Liver (tissue), 9 donors: Measurements from ENCODE around the gene ST3GAL3. TPM values are rescaled to one million over a fixed set of nuclear protein-coding genes. Genes with fewer than 3 reads are reported as not detected.

Experiments used
- DNase-seq: peaks from one replicate; pipeline ENCODE4 v3.0.0-alpha.2; 2017; ENCODE audit warnings: low spot score
- H3K27ac ChIP-seq, 2 donors: one replicate each; pipeline ENCODE4 v1.7.0; 2013; ENCODE audit warnings: inconsistent platforms in 2 of 2, low read length in 2 of 2, control low read depth in 1 of 2, low read depth in 1 of 2, mild to moderate bottlenecking in 1 of 2
- H3K27me3 ChIP-seq, 4 donors: one replicate each; pipeline versions ENCODE4 v1.6.1 to v1.7.0; 2013; ENCODE audit warnings: low read length in 3 of 4, inconsistent platforms in 1 of 4, mild to moderate bottlenecking in 1 of 4, moderate library complexity in 1 of 4; ENCODE audit not compliant: control insufficient read depth in 4 of 4, insufficient read depth in 4 of 4
- H3K36me3 ChIP-seq, 4 donors: one replicate each; pipeline versions ENCODE4 v1.6.1 to v1.7.0; 2013; ENCODE audit warnings: low read length in 3 of 4, mild to moderate bottlenecking in 3 of 4, low read depth in 1 of 4, moderate library complexity in 1 of 4; ENCODE audit not compliant: control insufficient read depth in 4 of 4, insufficient read depth in 3 of 4
- H3K4me1 ChIP-seq, 4 donors: one replicate each; pipeline versions ENCODE4 v1.6.1 to v1.7.0; 2013; ENCODE audit warnings: low read length in 3 of 4, mild to moderate bottlenecking in 3 of 4, moderate library complexity in 1 of 4; ENCODE audit not compliant: control insufficient read depth in 4 of 4, insufficient read depth in 4 of 4
- H3K4me3 ChIP-seq, 3 donors: one replicate each; pipeline versions ENCODE4 v1.6.1 to v1.7.0; 2013; ENCODE audit warnings: low read length in 3 of 3, control low read depth in 1 of 3, low read depth in 1 of 3, mild to moderate bottlenecking in 1 of 3
- H3K9ac ChIP-seq, 2 donors: one replicate each; pipeline ENCODE4 v1.7.0; 2013; ENCODE audit warnings: low read length in 2 of 2, mild to moderate bottlenecking in 2 of 2, moderate library complexity in 2 of 2, control low read depth in 1 of 2, low read depth in 1 of 2
- H3K9me3 ChIP-seq, 4 donors: one replicate each; pipeline versions ENCODE4 v1.6.1 to v1.7.0; 2013; ENCODE audit warnings: low read length in 3 of 4; ENCODE audit not compliant: control insufficient read depth in 4 of 4
- CTCF ChIP-seq: fragments of 150-350 bp; IDR thresholded peaks from 2 replicates; pipeline ENCODE4 v1.5.1; 2017; ENCODE audit warnings: improper control_type of control experiment, low read depth, low read length; ENCODE audit not compliant: missing input control
- EGR1 ChIP-seq, 2 donors: IDR thresholded peaks; 2 replicates each; pipeline ENCODE4 v1.6.1; 2016 to 2018; ENCODE audit warnings: antibody characterized with exemption in 2 of 2, low read depth in 2 of 2
- FOXA2 ChIP-seq: IDR thresholded peaks from 2 replicates; pipeline ENCODE4 v1.6.1; 2016; ENCODE audit warnings: antibody characterized with exemption
- HNF4A ChIP-seq, 2 donors: conservative IDR thresholded peaks; 2 replicates each; pipeline ENCODE4 v1.6.1; 2016; ENCODE audit warnings: antibody characterized with exemption in 2 of 2, mild to moderate bottlenecking in 2 of 2
- HNF4G ChIP-seq: IDR thresholded peaks from 2 replicates; pipeline ENCODE4 v1.6.1; 2016; ENCODE audit warnings: antibody characterized with exemption
- JUND ChIP-seq, 2 donors: IDR thresholded peaks; 2 replicates each; pipeline ENCODE4 v1.6.1; 2016; ENCODE audit warnings: antibody characterized with exemption in 2 of 2
- NR2F2 ChIP-seq: IDR thresholded peaks from 2 replicates; pipeline ENCODE4 v1.6.1; 2016; ENCODE audit warnings: antibody characterized with exemption
- RAD21 ChIP-seq, 2 donors: IDR thresholded peaks; 2 replicates each; pipeline ENCODE4 v1.6.1; 2016; ENCODE audit warnings: antibody characterized with exemption in 2 of 2, mild to moderate bottlenecking in 2 of 2
- REST ChIP-seq: IDR thresholded peaks from 2 replicates; pipeline ENCODE4 v1.6.1; 2016; ENCODE audit warnings: antibody characterized with exemption, mild to moderate bottlenecking
- RXRA ChIP-seq, 2 donors: IDR thresholded peaks; 2 replicates each; pipeline ENCODE4 v1.6.1; 2017 to 2018; ENCODE audit warnings: antibody characterized with exemption in 2 of 2, mild to moderate bottlenecking in 1 of 2
- TAF1 ChIP-seq: conservative IDR thresholded peaks from 2 replicates; pipeline ENCODE4 v1.6.1; 2016; ENCODE audit warnings: antibody characterized with exemption, mild to moderate bottlenecking
- YY1 ChIP-seq: IDR thresholded peaks from 2 replicates; pipeline ENCODE4 v1.6.1; 2016; ENCODE audit warnings: antibody characterized with exemption, mild to moderate bottlenecking
- WGBS: extraction: QIAGEN DNeasy Blood & Tissue Kit; methylation state at CpG from one replicate; pipeline ENCODE4 v1.1.7; 2013; 5-methylcytosine and 5-hydroxymethylcytosine counted together
- polyA plus RNA-seq, 2 donors: library from polyadenylated mRNA; stranded (reverse) in 1 of 2; unstranded in 1 of 2; fragments of 200-250 nt in 1 of 2; fragments of >200 nt in 1 of 2; fragmentation: Nextera tagmentation in 1 of 2; extraction: Ambion mirVana in 1 of 2; gene quantifications; one replicate each; pipeline versions ENCODE4 v1.2.1 to v1.2.3, GENCODE V29; 2013 to 2015
- total RNA-seq, 2 donors: library from RNA; depleted of rRNA; stranded (reverse); fragments of >200 nt; gene quantifications; one replicate each; pipeline ENCODE4 v1.2.3, GENCODE V29; 2014
- TF ChIP-seq, protein P1 (sequence below): IDR thresholded peaks from 2 replicates; pipeline ENCODE4 v1.6.1; 2016; ENCODE audit warnings: antibody characterized with exemption
- TF ChIP-seq, protein P2 (sequence below): IDR thresholded peaks from 2 replicates; pipeline ENCODE4 v1.6.1; 2016; ENCODE audit warnings: antibody characterized with exemption
- TF ChIP-seq, protein P3 (sequence below): IDR thresholded peaks from 2 replicates; pipeline ENCODE4 v1.6.1; 2016; ENCODE audit warnings: antibody characterized with exemption
- donor health status: healthy.
- donor health status: healthy.
- donor health status: healthy.
- donor health status: healthy.
- donor health status: healthy.

The ST3GAL3 gene
- total and polyA plus RNA-seq, 4 donors: 4.9 to 11.4 (median 8.1) TPM

DNA sequence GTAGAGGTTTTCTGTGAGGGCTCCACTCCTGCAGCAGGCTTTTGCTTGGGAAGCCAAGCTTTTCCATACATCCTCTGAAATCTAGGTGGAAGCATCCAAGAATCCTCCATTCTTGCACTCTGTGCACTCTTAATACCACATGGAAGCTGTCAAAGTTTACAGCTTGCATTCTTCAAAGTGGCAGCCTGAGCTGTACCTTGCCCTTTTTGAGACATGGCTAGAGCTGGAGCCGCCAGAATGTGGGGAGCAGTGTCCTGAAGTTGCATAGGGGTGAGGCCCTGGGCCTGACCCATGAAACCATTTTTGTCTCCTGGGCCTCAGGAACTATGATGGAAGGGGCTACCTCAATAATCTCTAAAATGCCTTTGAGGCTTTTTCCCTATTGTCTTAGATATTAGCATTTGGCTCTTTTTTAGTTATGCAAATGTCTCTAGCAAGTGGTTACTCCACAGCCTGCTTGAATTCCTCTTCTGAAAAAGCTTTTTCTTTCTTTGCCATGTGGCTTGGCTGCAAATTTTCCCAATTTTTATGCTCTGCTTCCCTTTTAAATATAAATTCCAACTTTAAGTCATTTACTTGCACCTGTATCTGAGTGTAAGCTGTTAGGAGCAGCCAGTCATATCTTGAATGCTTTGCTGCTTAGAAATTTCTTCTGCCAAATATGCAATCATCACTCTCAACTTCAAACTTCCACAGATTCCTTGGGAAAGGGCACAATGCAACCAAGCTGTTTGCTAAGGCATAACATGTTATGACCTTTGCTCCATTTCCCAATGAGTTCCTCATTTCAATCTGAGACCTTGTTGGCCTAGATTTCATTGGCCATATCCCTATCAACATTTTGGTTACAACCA, 134.2 kb downstream of the ST3GAL3 start:
- TF ChIP-seq, protein P1, sequence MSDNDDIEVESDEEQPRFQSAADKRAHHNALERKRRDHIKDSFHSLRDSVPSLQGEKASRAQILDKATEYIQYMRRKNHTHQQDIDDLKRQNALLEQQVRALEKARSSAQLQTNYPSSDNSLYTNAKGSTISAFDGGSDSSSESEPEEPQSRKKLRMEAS: no peak
- TF ChIP-seq, protein P2, sequence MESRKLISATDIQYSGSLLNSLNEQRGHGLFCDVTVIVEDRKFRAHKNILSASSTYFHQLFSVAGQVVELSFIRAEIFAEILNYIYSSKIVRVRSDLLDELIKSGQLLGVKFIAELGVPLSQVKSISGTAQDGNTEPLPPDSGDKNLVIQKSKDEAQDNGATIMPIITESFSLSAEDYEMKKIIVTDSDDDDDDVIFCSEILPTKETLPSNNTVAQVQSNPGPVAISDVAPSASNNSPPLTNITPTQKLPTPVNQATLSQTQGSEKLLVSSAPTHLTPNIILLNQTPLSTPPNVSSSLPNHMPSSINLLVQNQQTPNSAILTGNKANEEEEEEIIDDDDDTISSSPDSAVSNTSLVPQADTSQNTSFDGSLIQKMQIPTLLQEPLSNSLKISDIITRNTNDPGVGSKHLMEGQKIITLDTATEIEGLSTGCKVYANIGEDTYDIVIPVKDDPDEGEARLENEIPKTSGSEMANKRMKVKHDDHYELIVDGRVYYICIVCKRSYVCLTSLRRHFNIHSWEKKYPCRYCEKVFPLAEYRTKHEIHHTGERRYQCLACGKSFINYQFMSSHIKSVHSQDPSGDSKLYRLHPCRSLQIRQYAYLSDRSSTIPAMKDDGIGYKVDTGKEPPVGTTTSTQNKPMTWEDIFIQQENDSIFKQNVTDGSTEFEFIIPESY: no peak
- TF ChIP-seq RXRA (IDR thresholded peaks at IDR 0.05) (no peak), NR2F2 (no peak)
- WGBS: 95% methylated on average over 1 of the region's 1 CpG
- H3K4me1 ChIP-seq: no peaks in the 10 kb centered on the region
- no peak overlapping the region for H3K27ac ChIP-seq
- H3K36me3 ChIP-seq: peaks cover 6 to 22% (median 7%) of the 10 kb centered on the region in 4 donors
- no peaks in the 10 kb centered on the region for H3K27me3 ChIP-seq
- H3K9ac ChIP-seq: no peak overlapping the region
- DNase-seq: no peak
- H3K9me3 ChIP-seq: no peaks in the 10 kb centered on the region
- H3K4me3 ChIP-seq: no peak overlapping the region

DNA sequence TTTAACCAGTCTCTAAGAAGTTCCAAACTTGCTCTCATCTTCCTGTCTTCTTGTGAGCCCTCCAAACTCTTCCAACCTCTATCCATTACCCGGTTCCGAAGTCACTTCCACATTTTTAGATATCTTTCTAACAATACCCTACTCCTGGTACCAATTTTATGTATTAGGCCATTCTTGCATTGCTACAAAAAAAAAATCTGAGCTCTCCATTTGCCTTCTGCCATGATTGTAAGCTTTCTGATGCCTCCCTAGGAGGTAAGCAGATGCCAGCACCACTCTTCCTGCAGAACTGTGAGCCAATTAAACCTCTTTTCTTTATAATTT, 134.8 kb downstream of the ST3GAL3 start:
- H3K27ac ChIP-seq: no peak overlapping the region
- no peak overlapping the region for H3K9ac ChIP-seq
- no peaks in the 10 kb centered on the region for H3K4me1 ChIP-seq
- 98% methylated on average over 2 of the region's 2 CpGs for WGBS
- DNase-seq: no peak
- H3K36me3 ChIP-seq: peaks cover 6 to 22% (median 7%) of the 10 kb centered on the region in 4 donors
- TF ChIP-seq HNF4A (conservative IDR thresholded peaks at IDR 0.05) (no peak), JUND (IDR thresholded peaks at IDR 0.05) (no peak), CTCF (no peak), EGR1 (IDR thresholded peaks at IDR 0.05; ENCODE audit: low read depth in 2 of 2) (no peak), FOXA2 (no peak), HNF4G (no peak), YY1 (no peak), REST (no peak), NR2F2 (no peak), RAD21 (IDR thresholded peaks at IDR 0.05) (no peak), TAF1 (no peak)
- TF ChIP-seq, protein P1: no peak
- TF ChIP-seq, protein P3, sequence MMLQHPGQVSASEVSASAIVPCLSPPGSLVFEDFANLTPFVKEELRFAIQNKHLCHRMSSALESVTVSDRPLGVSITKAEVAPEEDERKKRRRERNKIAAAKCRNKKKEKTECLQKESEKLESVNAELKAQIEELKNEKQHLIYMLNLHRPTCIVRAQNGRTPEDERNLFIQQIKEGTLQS: no peak
- H3K9me3 ChIP-seq: no peaks in the 10 kb centered on the region
- no peak overlapping the region for H3K4me3 ChIP-seq
- no peaks in the 10 kb centered on the region for H3K27me3 ChIP-seq
